ENCODE results near the gene TBC1D17.

TBC1D17 gene

GRCh38 chr19:49830766-49831165 is 46.7 kb upstream of the TBC1D17 start:
- peak overlapping the region; percentile 41 for H3K9ac ChIP-seq (ENCODE audit: low read depth, low read length, poor library complexity, severe bottlenecking)
- peaks cover 33% of the 10 kb centered on the region for H3K4me1 ChIP-seq (ENCODE audit: insufficient read depth, low read length, poor library complexity, severe bottlenecking)
- H4K20me1 ChIP-seq (ENCODE audit: insufficient read depth, low read length, poor library complexity, severe bottlenecking): peaks cover 3% of the 10 kb centered on the region
- H3K27me3 ChIP-seq (ENCODE audit: insufficient read depth, low read length, poor library complexity, severe bottlenecking): no peaks in the 10 kb centered on the region
- H3K79me2 ChIP-seq (ENCODE audit: insufficient read depth, low read length): peaks cover 6% of the 10 kb centered on the region; the same call in 1 of the 2 replicates
- H3K4me2 ChIP-seq (ENCODE audit: low read depth, low read length, poor library complexity, severe bottlenecking): peak overlapping the region; percentile 27
- H2AFZ ChIP-seq (ENCODE audit: low read length): no peak overlapping the region
- TF ChIP-seq CTCF (conservative IDR thresholded peaks at IDR 0.05; ENCODE audit: low read length) (no peak), EZH2phosphoT487 (IDR thresholded peaks at IDR 0.05; ENCODE audit: borderline replicate concordance) (no peak)
- H3K4me3 ChIP-seq (ENCODE audit: low read length, poor library complexity, severe bottlenecking): no peak overlapping the region
- H3F3A ChIP-seq (ENCODE audit: low read depth): no peaks in the 10 kb centered on the region
- H3K36me3 ChIP-seq (ENCODE audit: insufficient read depth, low read length): peaks cover 42% of the 10 kb centered on the region; the same call in 1 of the 2 replicates
- H3K9me2 ChIP-seq (replicated peaks; ENCODE audit: low read depth, low read length): no peaks in the 10 kb centered on the region
- no peaks in the 10 kb centered on the region for H3K9me3 ChIP-seq (ENCODE audit: insufficient read depth, low read depth, low read length)

- H3K27me3 ChIP-seq (ENCODE audit: insufficient read depth, low read length, poor library complexity, severe bottlenecking): no peaks in the 10 kb centered on the region
- H2AFZ ChIP-seq (ENCODE audit: low read length): no peak overlapping the region
- H3K9ac ChIP-seq (ENCODE audit: low read depth, low read length, poor library complexity, severe bottlenecking): peak overlapping the region; percentile 41
- no peaks in the 10 kb centered on the region for H3F3A ChIP-seq (ENCODE audit: low read depth)
- no peak overlapping the region for H3K4me2 ChIP-seq (ENCODE audit: low read depth, low read length, poor library complexity, severe bottlenecking)
- H3K4me3 ChIP-seq (ENCODE audit: low read length, poor library complexity, severe bottlenecking): no peak overlapping the region
- H3K4me1 ChIP-seq (ENCODE audit: insufficient read depth, low read length, poor library complexity, severe bottlenecking): peaks cover 33% of the 10 kb centered on the region
- peaks cover 50% of the 10 kb centered on the region; the same call in 1 of the 2 replicates for H3K36me3 ChIP-seq (ENCODE audit: insufficient read depth, low read length)
- no peaks in the 10 kb centered on the region for H3K9me2 ChIP-seq (replicated peaks; ENCODE audit: low read depth, low read length)
- TF ChIP-seq EZH2phosphoT487 (IDR thresholded peaks at IDR 0.05; ENCODE audit: borderline replicate concordance) (no peak), CTCF (conservative IDR thresholded peaks at IDR 0.05; ENCODE audit: low read length) (no peak)
- peaks cover 3% of the 10 kb centered on the region for H4K20me1 ChIP-seq (ENCODE audit: insufficient read depth, low read length, poor library complexity, severe bottlenecking)
- H3K9me3 ChIP-seq (ENCODE audit: insufficient read depth, low read depth, low read length): no peaks in the 10 kb centered on the region
- peaks cover 2% of the 10 kb centered on the region; the same call in 1 of the 2 replicates for H3K79me2 ChIP-seq (ENCODE audit: insufficient read depth, low read length)
Measured at GRCh38 chr19:49831592-49831991, 45.9 kb upstream of the TBC1D17 start.

- peak overlapping the region; percentile 65 for H3K4me2 ChIP-seq (ENCODE audit: low read depth, low read length, poor library complexity, severe bottlenecking)
- peak overlapping the region; percentile 14 for H3K4me3 ChIP-seq (ENCODE audit: low read length, poor library complexity, severe bottlenecking)
- H3K4me1 ChIP-seq (ENCODE audit: insufficient read depth, low read length, poor library complexity, severe bottlenecking): peaks cover 33% of the 10 kb centered on the region
- H2AFZ ChIP-seq (ENCODE audit: low read length): no peak overlapping the region
- no peaks in the 10 kb centered on the region for H3K9me2 ChIP-seq (replicated peaks; ENCODE audit: low read depth, low read length)
- peak overlapping the region; percentile 45 for H3K9ac ChIP-seq (ENCODE audit: low read depth, low read length, poor library complexity, severe bottlenecking)
- no peaks in the 10 kb centered on the region for H3K79me2 ChIP-seq (ENCODE audit: insufficient read depth, low read length)
- TF ChIP-seq EZH2phosphoT487 (IDR thresholded peaks at IDR 0.05; ENCODE audit: borderline replicate concordance): no peak
- TF ChIP-seq CTCF (conservative IDR thresholded peaks at IDR 0.05; ENCODE audit: low read length): no peak
- H4K20me1 ChIP-seq (ENCODE audit: insufficient read depth, low read length, poor library complexity, severe bottlenecking): peaks cover 3% of the 10 kb centered on the region
- H3K27me3 ChIP-seq (ENCODE audit: insufficient read depth, low read length, poor library complexity, severe bottlenecking): no peaks in the 10 kb centered on the region
- H3K9me3 ChIP-seq (ENCODE audit: insufficient read depth, low read depth, low read length): no peaks in the 10 kb centered on the region
- no peaks in the 10 kb centered on the region for H3F3A ChIP-seq (ENCODE audit: low read depth)
- H3K36me3 ChIP-seq (ENCODE audit: insufficient read depth, low read length): peaks cover 50% of the 10 kb centered on the region; the same call in 1 of the 2 replicates
Measured at GRCh38 chr19:49832556-49832955, 44.9 kb upstream of the TBC1D17 start.

Data from Loucy (cell line).